Kidney epithelial cell (primary cell): Measurements from ENCODE around the gene MAGEA1. TPM values are rescaled to one million over a fixed set of nuclear protein-coding genes. Genes with fewer than 3 reads are reported as not detected.
"Not testable (repeated sequence)": the region's sequence is repeated elsewhere in the genome, so short reads cannot be mapped to it uniquely, and the experiment has no call there.

ENCODE experiments used
- DNase-seq: peaks from one replicate; pipeline ENCODE4 v3.0.0-alpha.2; 2010; ENCODE audit warnings: low read depth
- H3K27me3 ChIP-seq: 2 replicates; pipeline ENCODE4 v1.6.0; 2011; ENCODE audit warnings: low read length; ENCODE audit not compliant: control insufficient read depth, insufficient read depth
- H3K36me3 ChIP-seq: 2 replicates; pipeline ENCODE4 v1.5.1; 2011; ENCODE audit warnings: low read length; ENCODE audit not compliant: control insufficient read depth, insufficient read depth
- H3K4me3 ChIP-seq: 2 replicates; pipeline ENCODE4 v1.5.1; 2011; ENCODE audit warnings: low read depth, mild to moderate bottlenecking, control low read depth, low read length
- CTCF ChIP-seq: IDR thresholded peaks from 2 replicates; pipeline ENCODE4 v1.5.1; 2011; ENCODE audit warnings: mild to moderate bottlenecking, moderate library complexity, low read length, control low read depth, inconsistent platforms; ENCODE audit not compliant: insufficient read depth, poor library complexity, severe bottlenecking
- total RNA-seq: library from RNA; depleted of rRNA; stranded (reverse); fragments of >200 nt; gene quantifications from 2 replicates; pipeline ENCODE4 v1.2.3, GENCODE V29; 2015

MAGEA1 gene
- total RNA-seq, 1 donor from 2014 or later = not detected

DNA sequence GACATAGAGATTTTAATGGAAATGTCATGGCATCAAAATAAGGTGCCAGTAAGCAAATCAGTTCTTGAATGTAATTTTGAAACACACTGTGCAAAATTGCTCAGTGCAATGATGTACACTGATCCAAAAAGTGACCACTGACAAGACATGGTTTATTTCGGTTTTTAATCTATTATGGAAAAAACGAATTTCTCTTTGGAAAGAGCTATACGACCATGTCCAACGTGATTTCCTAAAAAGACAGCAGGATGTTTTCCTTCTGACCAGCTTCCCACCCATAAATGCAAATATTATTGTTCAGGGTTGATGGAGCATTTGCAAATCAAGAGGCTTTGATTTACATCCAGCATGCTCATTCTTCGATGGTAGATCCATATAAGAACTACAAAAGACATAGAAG lies 17.1 kb upstream of the MAGEA1 start:
- no peak for DNase-seq
- H3K36me3 ChIP-seq = no peaks in the 10 kb centered on the region
- TF ChIP-seq CTCF = no peak
- H3K4me3 ChIP-seq = no peak overlapping the region
- H3K27me3 ChIP-seq = no peaks in the 10 kb centered on the region

- H3K27me3 ChIP-seq = no peaks in the 10 kb centered on the region
- no peak for TF ChIP-seq CTCF
- no peak for DNase-seq
- H3K36me3 ChIP-seq = no peaks in the 10 kb centered on the region
- no peak overlapping the region for H3K4me3 ChIP-seq
Observed at GRCh38 chrX:153164733-153165132, 14.4 kb upstream of the MAGEA1 start.

DNA sequence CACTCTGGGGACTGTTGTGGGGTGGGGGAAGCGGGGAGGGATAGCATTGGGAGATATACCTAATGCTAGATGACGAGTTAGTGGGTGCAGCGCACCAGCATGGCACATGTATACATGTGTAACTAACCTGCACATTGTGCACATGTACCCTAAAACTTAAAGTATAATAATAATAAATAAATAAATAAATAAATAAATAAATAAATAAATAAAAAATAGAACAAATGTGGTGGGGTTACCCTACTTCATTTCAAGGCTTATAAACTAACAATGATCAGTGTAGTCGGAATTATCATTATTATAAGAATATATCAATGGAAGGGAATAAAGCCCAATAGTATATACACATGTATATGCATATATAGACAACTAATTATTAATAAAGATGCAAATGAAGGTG lies 10.7 kb upstream of the MAGEA1 start:
- not testable (repeated sequence) for H3K36me3 ChIP-seq, H3K27me3 ChIP-seq, H3K4me3 ChIP-seq, DNase-seq

- Histone ChIP-seq H3K36me3 (no peaks in the 10 kb centered on the region), H3K27me3 (no peaks in the 10 kb centered on the region), H3K4me3 (no peak overlapping the region)
- no peak for TF ChIP-seq CTCF
- DNase-seq = no peak
Observed at GRCh38 chrX:153181822-153182221, 2.7 kb downstream of the MAGEA1 start.

- TF ChIP-seq CTCF = no peak
- Histone ChIP-seq H3K27me3 (no peaks in the 10 kb centered on the region), H3K36me3 (no peaks in the 10 kb centered on the region), H3K4me3 (no peak overlapping the region)
- DNase-seq = no peak
Observed at GRCh38 chrX:153184787-153185186, 5.7 kb downstream of the MAGEA1 start.

- Histone ChIP-seq H3K27me3 (no peaks in the 10 kb centered on the region), H3K4me3 (no peak overlapping the region), H3K36me3 (no peaks in the 10 kb centered on the region)
- no peak for DNase-seq
- TF ChIP-seq CTCF = no peak
Observed at GRCh38 chrX:153190381-153190780, 11.3 kb downstream of the MAGEA1 start.
